ENCODE measurements around the gene RPTOR. TPM values are rescaled to one million over a fixed set of nuclear protein-coding genes. Genes with fewer than 3 reads are reported as not detected.

RPTOR gene
- total RNA-seq, 2 experiments from 2014 or later: 48.1 to 87.8 TPM

DNA sequence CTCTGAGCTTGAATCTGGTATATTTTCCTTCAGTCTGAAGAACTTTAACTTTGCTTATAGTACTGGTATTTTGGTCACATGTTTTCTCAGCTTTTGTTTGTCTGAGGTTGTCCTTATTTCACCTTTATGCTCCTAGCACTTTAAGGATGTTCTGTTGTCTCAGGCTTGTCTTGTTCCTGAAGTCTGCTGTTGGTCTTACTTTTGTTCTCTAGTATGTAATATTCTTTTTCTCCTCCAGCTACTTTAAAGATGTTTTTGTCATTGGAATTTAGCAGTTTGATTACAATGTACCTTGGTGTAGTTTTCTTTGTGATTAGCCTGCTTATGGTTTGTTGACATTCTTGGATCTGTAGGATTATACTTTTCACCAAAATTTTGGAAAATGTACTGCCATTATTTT is 23.6 kb downstream of the RPTOR start:
- Histone ChIP-seq H3K79me2 (ENCODE audit: insufficient read depth, low read depth, low read length) (peaks cover 82% of the 10 kb centered on the region), H3K4me1 (ENCODE audit: insufficient read depth, low read length, poor library complexity, severe bottlenecking) (no peaks in the 10 kb centered on the region), H2AFZ (ENCODE audit: low read length) (no peak overlapping the region), H3K27ac (ENCODE audit: low read depth, low read length, poor library complexity, severe bottlenecking) (no peak overlapping the region), H3K36me3 (ENCODE audit: insufficient read depth, low read length) (peaks cover 12% of the 10 kb centered on the region), H3K9me2 (ENCODE audit: insufficient read depth, low read length) (no peaks in the 10 kb centered on the region), H4K20me1 (ENCODE audit: insufficient read depth, low read length) (peaks cover 12% of the 10 kb centered on the region), H3K4me2 (ENCODE audit: low read length) (no peak overlapping the region), H3K4me3 (ENCODE audit: low read depth, low read length, poor library complexity, severe bottlenecking) (no peak overlapping the region), H3K9me3 (ENCODE audit: low read length) (no peaks in the 10 kb centered on the region)
- intact Hi-C loops (cut with micrococcal nuclease; ENCODE audit: unreplicated experiment): no loop called here
- ChIA-PET CTCF (ENCODE audit: unreplicated experiment) (no interaction called here), POLR2A (no interaction called here)
- BruUV-seq (replicated peaks): no TSS peak
- no peak for DNase-seq (ENCODE audit: low spot score)
- TF ChIP-seq CTCF (conservative IDR thresholded peaks at IDR 0.05; ENCODE audit: low read length) (no peak), EZH2phosphoT487 (IDR thresholded peaks at IDR 0.05; ENCODE audit: borderline replicate concordance, low read depth, low read length) (no peak)

DNA sequence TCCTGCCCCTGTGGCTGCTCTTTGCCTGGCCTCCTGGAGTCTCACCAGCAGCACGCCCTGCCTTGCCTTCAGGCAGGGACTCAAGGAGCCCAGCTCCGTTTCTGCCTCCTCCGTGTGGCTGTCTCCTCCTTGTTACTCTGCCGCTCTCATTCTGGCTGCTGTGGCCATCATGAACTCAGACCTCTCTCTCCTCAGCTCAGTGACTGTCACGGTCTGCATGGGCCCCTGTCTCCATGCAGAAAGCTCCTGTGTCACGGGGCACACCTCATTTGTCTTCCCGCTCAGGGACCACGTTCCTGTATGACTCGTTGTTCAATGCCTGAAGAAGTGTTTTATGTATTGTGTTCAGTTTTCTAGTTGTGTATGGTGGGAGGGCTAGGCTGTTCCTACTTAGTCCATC is 25.3 kb downstream of the RPTOR start:
- Histone ChIP-seq H4K20me1 (ENCODE audit: insufficient read depth, low read length) (peaks cover 12% of the 10 kb centered on the region), H2AFZ (ENCODE audit: low read length) (no peak overlapping the region), H3K36me3 (ENCODE audit: insufficient read depth, low read length) (peaks cover 12% of the 10 kb centered on the region), H3K4me1 (ENCODE audit: insufficient read depth, low read length, poor library complexity, severe bottlenecking) (no peaks in the 10 kb centered on the region), H3K4me3 (ENCODE audit: low read depth, low read length, poor library complexity, severe bottlenecking) (no peak overlapping the region), H3K9me2 (ENCODE audit: insufficient read depth, low read length) (no peaks in the 10 kb centered on the region), H3K9me3 (ENCODE audit: low read length) (no peaks in the 10 kb centered on the region), H3K4me2 (ENCODE audit: low read length) (no peak overlapping the region), H3K79me2 (ENCODE audit: insufficient read depth, low read depth, low read length) (peaks cover 89% of the 10 kb centered on the region), H3K27ac (ENCODE audit: low read depth, low read length, poor library complexity, severe bottlenecking) (no peak overlapping the region)
- BruUV-seq (replicated peaks): no TSS peak
- CTCF ChIA-PET (ENCODE audit: unreplicated experiment): interaction anchor here (0.5 kb wide), 1 partner anchor 21 kb away, joined by 7 read pairs; no protein-coding TSS in a partner anchor
- no peak for DNase-seq (ENCODE audit: low spot score)
- TF ChIP-seq CTCF (conservative IDR thresholded peaks at IDR 0.05; ENCODE audit: low read length): no peak
- TF ChIP-seq EZH2phosphoT487 (IDR thresholded peaks at IDR 0.05; ENCODE audit: borderline replicate concordance, low read depth, low read length): no peak
- POLR2A ChIA-PET: interaction anchor here (0.5 kb wide), 1 partner anchor 1998 kb away, joined by 4 read pairs; no protein-coding TSS in a partner anchor
- intact Hi-C loops (cut with micrococcal nuclease; ENCODE audit: unreplicated experiment): no loop called here

- H2AFZ ChIP-seq (ENCODE audit: low read length): no peak overlapping the region
- H3K4me2 ChIP-seq (ENCODE audit: low read length): no peak overlapping the region
- peaks cover 78% of the 10 kb centered on the region for H3K79me2 ChIP-seq (ENCODE audit: insufficient read depth, low read depth, low read length)
- no peaks in the 10 kb centered on the region for H3K9me3 ChIP-seq (ENCODE audit: low read length)
- no peak overlapping the region for H3K4me3 ChIP-seq (ENCODE audit: low read depth, low read length, poor library complexity, severe bottlenecking)
- peaks cover 21% of the 10 kb centered on the region for H4K20me1 ChIP-seq (ENCODE audit: insufficient read depth, low read length)
- H3K9me2 ChIP-seq (ENCODE audit: insufficient read depth, low read length): no peaks in the 10 kb centered on the region
- ChIA-PET POLR2A (no interaction called here), CTCF (ENCODE audit: unreplicated experiment) (no interaction called here)
- H3K4me1 ChIP-seq (ENCODE audit: insufficient read depth, low read length, poor library complexity, severe bottlenecking): peaks cover 7% of the 10 kb centered on the region
- TF ChIP-seq EZH2phosphoT487 (IDR thresholded peaks at IDR 0.05; ENCODE audit: borderline replicate concordance, low read depth, low read length) (no peak), CTCF (conservative IDR thresholded peaks at IDR 0.05; ENCODE audit: low read length) (no peak)
- BruUV-seq (replicated peaks): no TSS peak
- H3K27ac ChIP-seq (ENCODE audit: low read depth, low read length, poor library complexity, severe bottlenecking): no peak overlapping the region
- intact Hi-C loops (cut with micrococcal nuclease; ENCODE audit: unreplicated experiment): no loop called here
- H3K36me3 ChIP-seq (ENCODE audit: insufficient read depth, low read length): peaks cover 12% of the 10 kb centered on the region
- DNase-seq (ENCODE audit: low spot score): no peak
Observed at GRCh38 chr17:80573701-80574100, 29.1 kb downstream of the RPTOR start.

All from OCI-LY7 (cell line).